ENCODE results near the gene ITIH2.
"Not testable (repeated sequence)": the region's sequence is repeated elsewhere in the genome, so short reads cannot be mapped to it uniquely, and the experiment has no call there.

ITIH2 gene

DNA sequence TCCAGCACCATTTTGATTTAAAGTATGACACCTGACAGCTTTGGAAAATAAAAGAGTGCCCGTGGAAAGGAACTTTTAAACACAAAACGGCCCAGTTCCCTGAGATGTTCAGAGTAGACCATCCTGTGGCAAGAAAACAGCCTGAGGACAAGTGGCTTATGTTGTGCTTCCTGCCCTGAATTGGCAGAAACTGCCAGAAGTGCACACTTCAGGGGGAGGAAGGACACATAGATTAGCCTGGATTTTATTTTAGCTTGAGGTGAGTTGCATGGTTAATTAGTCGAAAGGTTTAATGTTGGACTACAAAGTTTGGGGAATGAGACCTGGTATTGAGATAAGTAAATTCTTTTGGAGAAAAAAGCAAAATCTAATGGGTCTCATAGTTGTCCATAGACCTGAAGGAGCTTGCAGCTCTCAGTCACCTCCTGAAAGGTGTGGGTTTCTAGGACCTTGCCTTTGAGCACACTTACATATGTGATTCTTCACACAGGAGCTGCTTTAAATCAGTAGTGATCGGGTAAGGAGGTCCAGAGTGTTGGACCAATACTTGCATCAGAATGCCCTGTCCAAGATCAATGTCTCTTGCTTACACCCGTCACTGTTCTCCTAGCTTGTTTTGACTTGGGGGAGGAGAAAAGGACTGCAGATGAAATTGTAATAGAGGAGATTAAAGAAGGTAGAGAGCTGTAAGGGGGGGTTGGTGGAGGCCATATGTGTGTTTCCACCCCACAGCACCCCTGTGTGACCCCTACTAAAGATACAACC is 4.9 kb downstream of the ITIH2 start:
- no peak overlapping the region for H2AFZ ChIP-seq (ENCODE audit: low read length)
- no peak overlapping the region for H3K27ac ChIP-seq (ENCODE audit: low read length)
- H3K4me3 ChIP-seq (ENCODE audit: low read length): no peak overlapping the region
- no peaks in the 10 kb centered on the region for H3K79me2 ChIP-seq (ENCODE audit: low read length)
- no peaks in the 10 kb centered on the region for H3K27me3 ChIP-seq (replicated peaks; ENCODE audit: insufficient read depth, low read length)
- H3F3A ChIP-seq (ENCODE audit: insufficient read depth, low read length): no peaks in the 10 kb centered on the region
- TF ChIP-seq EZH2 (optimal IDR thresholded peaks at IDR 0.05; ENCODE audit: low read depth, low read length): no peak
- TF ChIP-seq, protein P1, sequence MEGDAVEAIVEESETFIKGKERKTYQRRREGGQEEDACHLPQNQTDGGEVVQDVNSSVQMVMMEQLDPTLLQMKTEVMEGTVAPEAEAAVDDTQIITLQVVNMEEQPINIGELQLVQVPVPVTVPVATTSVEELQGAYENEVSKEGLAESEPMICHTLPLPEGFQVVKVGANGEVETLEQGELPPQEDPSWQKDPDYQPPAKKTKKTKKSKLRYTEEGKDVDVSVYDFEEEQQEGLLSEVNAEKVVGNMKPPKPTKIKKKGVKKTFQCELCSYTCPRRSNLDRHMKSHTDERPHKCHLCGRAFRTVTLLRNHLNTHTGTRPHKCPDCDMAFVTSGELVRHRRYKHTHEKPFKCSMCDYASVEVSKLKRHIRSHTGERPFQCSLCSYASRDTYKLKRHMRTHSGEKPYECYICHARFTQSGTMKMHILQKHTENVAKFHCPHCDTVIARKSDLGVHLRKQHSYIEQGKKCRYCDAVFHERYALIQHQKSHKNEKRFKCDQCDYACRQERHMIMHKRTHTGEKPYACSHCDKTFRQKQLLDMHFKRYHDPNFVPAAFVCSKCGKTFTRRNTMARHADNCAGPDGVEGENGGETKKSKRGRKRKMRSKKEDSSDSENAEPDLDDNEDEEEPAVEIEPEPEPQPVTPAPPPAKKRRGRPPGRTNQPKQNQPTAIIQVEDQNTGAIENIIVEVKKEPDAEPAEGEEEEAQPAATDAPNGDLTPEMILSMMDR (IDR thresholded peaks at IDR 0.05; ENCODE audit: low read length): no peak
- no peak for TF ChIP-seq EZH2phosphoT487 (IDR thresholded peaks at IDR 0.05; ENCODE audit: low read length)
- no peaks in the 10 kb centered on the region for H3K36me3 ChIP-seq (replicated peaks; ENCODE audit: insufficient read depth, low read length)
- H4K20me1 ChIP-seq (ENCODE audit: insufficient read depth, low read length): no peaks in the 10 kb centered on the region
- H3K4me2 ChIP-seq (ENCODE audit: low read depth, low read length): no peak overlapping the region
- H3K9me2 ChIP-seq (replicated peaks; ENCODE audit: insufficient read depth, low read length): no peaks in the 10 kb centered on the region
- H3K9me3 ChIP-seq (replicated peaks; ENCODE audit: insufficient read depth, low read length): no peaks in the 10 kb centered on the region
- no peak overlapping the region for H3K9ac ChIP-seq (ENCODE audit: low read length)
- no peaks in the 10 kb centered on the region for H3K4me1 ChIP-seq (ENCODE audit: low read length)
- DNase-seq: no peak

DNA sequence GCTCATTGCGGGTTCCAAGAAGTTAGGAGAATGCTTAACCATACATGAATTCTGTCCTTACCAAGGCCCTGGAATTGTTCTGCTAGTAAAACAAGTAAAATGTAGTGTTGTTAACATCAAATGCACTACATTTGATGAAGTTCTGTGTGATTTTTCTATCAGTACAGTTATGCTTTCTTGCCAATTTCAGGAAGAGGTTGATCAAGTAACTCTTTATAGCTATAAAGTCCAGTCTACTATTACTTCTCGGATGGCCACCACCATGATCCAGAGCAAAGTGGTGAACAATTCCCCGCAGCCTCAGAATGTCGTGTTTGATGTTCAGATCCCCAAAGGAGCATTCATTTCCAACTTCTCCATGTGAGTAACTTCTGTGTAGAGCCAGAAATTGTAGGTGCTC is 5.7 kb downstream of the ITIH2 start:
- H3K27me3 ChIP-seq (replicated peaks; ENCODE audit: insufficient read depth, low read length): no peaks in the 10 kb centered on the region

DNA sequence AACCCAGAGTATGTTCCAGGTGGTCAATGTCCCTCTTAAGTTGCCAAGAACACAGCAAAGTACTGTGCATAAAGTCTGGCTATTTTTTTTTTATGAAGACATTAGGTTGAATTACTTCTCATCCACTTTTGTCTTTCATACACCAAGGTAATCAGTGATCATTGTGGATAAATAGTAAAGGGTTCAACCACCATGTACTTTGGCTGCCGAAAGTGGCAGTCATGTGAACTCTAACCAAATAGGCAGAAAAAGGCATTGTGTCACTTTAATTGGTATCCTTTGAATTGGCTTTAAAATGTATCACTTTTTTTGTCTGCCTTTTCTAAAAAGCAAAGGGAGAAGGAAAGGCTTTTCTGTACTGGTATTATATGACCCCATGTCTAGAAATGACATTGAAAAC is 7.3 kb downstream of the ITIH2 start:
- no peak for DNase-seq
- TF ChIP-seq EZH2 (optimal IDR thresholded peaks at IDR 0.05; ENCODE audit: low read depth, low read length) (no peak), EZH2phosphoT487 (IDR thresholded peaks at IDR 0.05; ENCODE audit: low read length) (no peak)
- TF ChIP-seq, protein P1 (IDR thresholded peaks at IDR 0.05; ENCODE audit: low read length): no peak
- Histone ChIP-seq H3K4me1 (ENCODE audit: low read length) (no peaks in the 10 kb centered on the region), H3K9ac (ENCODE audit: low read length) (no peak overlapping the region), H3K79me2 (ENCODE audit: low read length) (no peaks in the 10 kb centered on the region), H2AFZ (ENCODE audit: low read length) (no peak overlapping the region), H3F3A (ENCODE audit: insufficient read depth, low read length) (no peaks in the 10 kb centered on the region), H3K27me3 (replicated peaks; ENCODE audit: insufficient read depth, low read length) (no peaks in the 10 kb centered on the region), H4K20me1 (ENCODE audit: insufficient read depth, low read length) (no peaks in the 10 kb centered on the region), H3K9me3 (replicated peaks; ENCODE audit: insufficient read depth, low read length) (no peaks in the 10 kb centered on the region), H3K27ac (ENCODE audit: low read length) (no peak overlapping the region), H3K36me3 (replicated peaks; ENCODE audit: insufficient read depth, low read length) (no peaks in the 10 kb centered on the region), H3K4me2 (ENCODE audit: low read depth, low read length) (no peak overlapping the region), H3K9me2 (replicated peaks; ENCODE audit: insufficient read depth, low read length) (no peaks in the 10 kb centered on the region), H3K4me3 (ENCODE audit: low read length) (no peak overlapping the region)

More for the DNA sequence above, 5.7 kb downstream of the ITIH2 start:
- H3K36me3 ChIP-seq (replicated peaks; ENCODE audit: insufficient read depth, low read length): no peaks in the 10 kb centered on the region
- no peak overlapping the region for H3K9ac ChIP-seq (ENCODE audit: low read length)
- no peaks in the 10 kb centered on the region for H4K20me1 ChIP-seq (ENCODE audit: insufficient read depth, low read length)
- no peaks in the 10 kb centered on the region for H3F3A ChIP-seq (ENCODE audit: insufficient read depth, low read length)
- DNase-seq: no peak
- no peaks in the 10 kb centered on the region for H3K79me2 ChIP-seq (ENCODE audit: low read length)
- no peak for TF ChIP-seq EZH2phosphoT487 (IDR thresholded peaks at IDR 0.05; ENCODE audit: low read length)
- TF ChIP-seq, protein P1 (IDR thresholded peaks at IDR 0.05; ENCODE audit: low read length): no peak
- no peak for TF ChIP-seq EZH2 (optimal IDR thresholded peaks at IDR 0.05; ENCODE audit: low read depth, low read length)
- no peaks in the 10 kb centered on the region for H3K4me1 ChIP-seq (ENCODE audit: low read length)
- H3K9me2 ChIP-seq (replicated peaks; ENCODE audit: insufficient read depth, low read length): no peaks in the 10 kb centered on the region
- no peak overlapping the region for H3K4me3 ChIP-seq (ENCODE audit: low read length)
- H2AFZ ChIP-seq (ENCODE audit: low read length): no peak overlapping the region
- H3K27ac ChIP-seq (ENCODE audit: low read length): no peak overlapping the region
- no peak overlapping the region for H3K4me2 ChIP-seq (ENCODE audit: low read depth, low read length)
- no peaks in the 10 kb centered on the region for H3K9me3 ChIP-seq (replicated peaks; ENCODE audit: insufficient read depth, low read length)

DNA sequence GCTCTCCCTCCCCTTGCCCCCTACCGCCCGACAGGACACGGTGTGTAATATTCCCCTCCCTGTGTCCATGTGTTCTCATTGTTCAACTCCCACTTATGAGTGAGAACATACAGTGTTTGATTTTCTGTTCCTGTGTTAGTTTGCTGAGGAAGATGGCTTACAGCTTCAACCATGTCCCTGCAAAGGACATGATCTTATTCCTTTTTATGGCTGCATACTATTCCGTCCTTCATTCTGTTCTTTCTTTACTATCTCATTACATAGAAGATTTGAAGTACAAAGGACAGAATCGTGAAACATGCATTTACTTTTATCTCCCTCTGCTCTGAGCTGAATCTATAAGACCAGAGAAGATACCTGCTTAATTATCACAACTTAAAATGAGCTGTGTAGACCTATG is 8.0 kb downstream of the ITIH2 start:
- not testable (repeated sequence) for H3K9ac ChIP-seq (ENCODE audit: low read length); H3K4me2 ChIP-seq (ENCODE audit: low read depth, low read length); H4K20me1 ChIP-seq (ENCODE audit: insufficient read depth, low read length); DNase-seq; H3K9me2 ChIP-seq (replicated peaks; ENCODE audit: insufficient read depth, low read length); H3K36me3 ChIP-seq (replicated peaks; ENCODE audit: insufficient read depth, low read length); H3K9me3 ChIP-seq (replicated peaks; ENCODE audit: insufficient read depth, low read length); H3K4me1 ChIP-seq (ENCODE audit: low read length); H3K79me2 ChIP-seq (ENCODE audit: low read length); H3K27ac ChIP-seq (ENCODE audit: low read length); H3F3A ChIP-seq (ENCODE audit: insufficient read depth, low read length); H2AFZ ChIP-seq (ENCODE audit: low read length); H3K27me3 ChIP-seq (replicated peaks; ENCODE audit: insufficient read depth, low read length); H3K4me3 ChIP-seq (ENCODE audit: low read length)
